Endothelial cell of hepatic sinusoid (primary cell): ENCODE measurements around the gene MS4A3.
"Not testable (repeated sequence)": the region's sequence is repeated elsewhere in the genome, so short reads cannot be mapped to it uniquely, and the experiment has no call there.

Source experiments
- in situ Hi-C: cut with HindIII; loops from 2 replicates; pipeline ENCODE4 v1.10.0; 2017; ENCODE audit warnings: low sequenced_read_pairs

Gene MS4A3

DNA sequence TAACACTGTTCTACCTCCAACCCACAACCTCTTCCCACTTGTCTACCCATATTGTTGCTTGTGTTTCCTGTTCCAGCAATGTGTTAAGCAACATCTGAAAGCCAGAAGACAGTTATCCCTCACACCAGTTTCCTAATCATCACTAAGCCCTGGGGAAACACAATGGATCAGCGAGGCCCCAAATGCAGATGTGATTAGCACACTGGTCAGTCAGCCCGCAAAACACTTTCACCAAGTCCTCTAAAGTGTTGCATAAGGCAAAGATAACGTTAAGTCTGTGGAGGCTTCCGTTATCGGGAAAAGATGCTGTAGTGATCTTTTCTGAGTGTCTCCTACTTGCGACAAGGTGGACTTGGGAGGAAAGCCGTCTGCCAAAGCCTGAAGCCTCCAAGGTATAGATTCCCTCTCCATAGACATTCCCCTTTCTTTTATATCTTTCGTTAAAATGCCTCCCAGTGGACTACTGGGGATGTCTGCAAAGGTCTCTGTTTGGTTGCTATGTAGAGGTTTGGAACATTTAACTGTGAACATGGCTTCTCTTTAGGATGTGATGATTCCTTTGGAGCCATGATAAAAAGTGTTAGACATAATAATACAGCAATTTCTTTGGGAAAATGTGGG is at the start of gene MS4A3:
Gene MS4A3 (plus strand): TSS at position 317 of the 621 bp plus-strand sequence. CDS start 4,496 bp downstream, outside the sequence.
- in situ Hi-C loops, result no loop called here

GRCh38 chr11:60016881-60017280 is 39.6 kb upstream of the MS4A3 start, which contains the start of gene OOSP4B:
TSS of gene OOSP4B (plus strand) at chr11:60017181.
- in situ Hi-C loops, result no loop called here

- in situ Hi-C loops, result no loop called here
Measured at GRCh38 chr11:60018058-60018457, 38.4 kb upstream of the MS4A3 start.

GRCh38 chr11:60020376-60020775 is 36.1 kb upstream of the MS4A3 start:
- in situ Hi-C loops, result not testable (repeated sequence)

DNA sequence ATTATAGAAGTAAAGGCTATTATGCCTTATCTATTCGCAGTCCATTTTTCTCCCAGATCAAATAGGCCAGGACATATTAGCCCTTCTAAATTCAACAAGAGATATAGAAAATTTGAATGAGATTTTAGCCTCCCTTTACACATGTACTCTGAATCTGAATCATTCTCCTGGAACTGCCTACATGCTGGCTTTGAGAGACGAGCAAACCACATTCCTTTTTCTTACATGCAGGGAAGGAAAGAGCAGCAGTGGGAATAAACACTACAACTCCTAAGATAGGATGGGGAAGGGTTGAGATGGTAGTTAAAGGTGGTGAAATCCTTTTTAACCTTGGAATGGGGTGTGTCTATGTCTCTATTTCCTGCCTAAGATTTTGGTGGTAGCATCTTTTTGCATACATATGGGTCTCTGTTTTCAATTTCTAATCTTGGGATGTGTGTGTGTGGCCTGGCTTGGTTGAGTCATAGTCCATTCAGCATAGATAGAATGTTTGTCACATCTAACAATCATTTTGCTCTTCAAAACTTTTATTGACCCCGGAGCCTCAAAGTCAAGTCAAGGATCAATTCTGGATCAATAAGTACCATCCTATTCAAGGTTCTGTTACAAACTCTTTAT is 27.3 kb upstream of the MS4A3 start:
- in situ Hi-C loops, result no loop called here

- in situ Hi-C loops, result no loop called here
Measured at GRCh38 chr11:60040109-60040508, 16.4 kb upstream of the MS4A3 start, which contains the start of gene OOSP2. TSS of gene OOSP2 (plus strand) at chr11:60040409. CDS start at chr11:60040460, 51 bp downstream.

GRCh38 chr11:60050422-60050821 is 6.0 kb upstream of the MS4A3 start:
- in situ Hi-C loops, result not testable (repeated sequence)

GRCh38 chr11:60050839-60051238 is 5.6 kb upstream of the MS4A3 start:
- in situ Hi-C loops, result not testable (repeated sequence)

- in situ Hi-C loops, result no loop called here
Measured at GRCh38 chr11:60059052-60059451, 2.6 kb downstream of the MS4A3 start.

DNA sequence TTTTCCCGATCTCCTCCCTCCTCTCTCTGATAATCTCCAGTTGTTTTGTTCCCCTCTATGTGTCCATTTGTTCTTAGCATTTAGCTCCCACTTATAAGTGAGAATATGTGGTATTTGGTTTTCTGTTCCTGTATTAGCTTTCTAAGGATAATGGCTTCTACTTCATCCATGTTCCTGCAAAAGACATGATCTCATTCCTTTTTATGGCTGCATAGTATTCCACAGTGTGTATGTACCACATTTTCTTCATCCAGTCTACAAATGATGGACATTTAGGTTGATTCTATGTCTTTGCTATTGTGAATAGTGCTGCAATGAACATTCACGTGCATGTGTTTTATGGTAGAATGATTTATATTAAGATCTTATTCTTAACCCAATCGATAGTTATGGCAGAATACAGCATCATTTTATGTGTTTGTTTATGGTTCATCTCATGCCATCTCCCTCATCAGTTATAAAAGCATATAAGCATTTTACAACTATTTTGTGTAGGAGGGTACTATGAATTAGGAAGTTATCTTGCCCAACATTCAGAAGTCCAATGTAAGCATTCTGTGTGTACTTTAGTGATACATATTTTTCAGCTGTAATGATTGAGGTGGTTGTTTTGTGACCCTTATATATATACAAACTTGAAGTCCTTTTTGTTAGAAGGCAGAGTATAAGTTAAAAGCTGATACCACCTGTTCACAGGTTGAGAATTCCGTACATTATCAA is 3.2 kb downstream of the MS4A3 start:
- in situ Hi-C loops, result no loop called here

DNA sequence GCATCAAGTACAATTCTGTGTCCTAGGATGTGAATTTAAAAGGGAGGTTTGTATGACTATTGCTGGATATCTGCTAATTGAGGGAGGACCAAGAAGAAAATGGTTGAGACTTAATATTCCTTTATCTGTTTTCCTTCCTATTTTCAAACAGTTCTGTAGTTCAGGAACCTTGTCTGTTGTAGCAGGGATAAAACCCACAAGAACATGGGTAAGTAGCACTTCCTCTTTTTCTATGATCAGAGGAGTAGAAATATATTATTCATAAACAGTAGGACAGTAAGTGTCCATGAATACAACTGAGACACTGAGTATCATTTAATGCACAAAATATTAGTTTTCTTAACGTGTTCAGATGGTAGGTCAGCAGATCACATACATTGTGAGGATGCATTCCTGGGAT is 7.6 kb downstream of the MS4A3 start:
- in situ Hi-C loops, result no loop called here

GRCh38 chr11:60065801-60066200 is 9.3 kb downstream of the MS4A3 start:
- in situ Hi-C loops, result no loop called here

DNA sequence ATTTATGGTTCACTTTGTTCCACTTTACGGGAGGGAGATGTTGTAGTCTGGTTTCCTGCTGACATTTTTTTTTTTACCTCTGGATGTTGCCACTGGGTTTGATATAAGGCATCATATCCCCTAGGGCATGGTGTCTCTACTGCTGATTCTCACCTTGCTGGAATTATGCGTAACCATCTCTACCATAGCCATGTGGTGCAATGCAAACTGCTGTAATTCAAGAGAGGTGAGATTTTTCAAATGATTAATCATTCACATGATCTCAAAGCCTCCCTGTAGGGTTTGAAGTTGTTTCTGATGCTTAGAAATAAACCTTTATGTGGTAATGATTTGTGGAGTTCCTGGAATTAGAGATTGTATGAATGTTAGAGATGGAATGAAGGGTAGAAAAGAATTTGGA is 13.0 kb downstream of the MS4A3 start:
- in situ Hi-C loops, result no loop called here

GRCh38 chr11:60071644-60072043 is 15.2 kb downstream of the MS4A3 start:
- in situ Hi-C loops, result not testable (repeated sequence)

DNA sequence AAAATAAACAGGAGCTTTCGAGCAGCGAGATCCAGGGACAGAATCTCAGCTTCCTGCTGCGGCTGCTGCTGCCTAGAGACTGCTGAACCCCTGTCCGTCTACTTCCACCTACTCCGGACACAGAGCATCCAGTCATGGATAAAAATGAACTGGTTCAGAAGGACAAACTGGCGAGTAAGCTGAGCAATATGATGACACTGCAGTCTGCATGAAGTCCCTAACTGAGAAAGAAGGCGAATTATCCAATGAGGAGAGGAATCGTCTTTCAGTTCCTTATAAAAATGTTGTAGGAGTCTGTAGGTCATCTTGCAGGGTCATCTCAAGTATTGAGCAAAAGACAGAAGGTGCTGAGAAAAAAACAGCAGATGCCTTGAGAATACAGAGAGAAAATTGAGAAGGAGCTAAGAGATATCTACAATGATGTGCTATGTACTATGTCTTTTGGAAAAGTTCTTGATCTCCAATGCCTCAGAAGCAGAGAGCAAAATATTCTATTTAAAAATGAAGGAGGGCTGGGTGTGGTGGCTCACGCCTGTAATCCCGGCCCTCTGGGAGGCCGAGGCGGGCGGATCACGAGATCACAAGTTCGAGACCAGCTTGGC is 20.9 kb downstream of the MS4A3 start:
- in situ Hi-C loops, result no loop called here

- in situ Hi-C loops, result no loop called here
Measured at GRCh38 chr11:60077981-60078380, 21.5 kb downstream of the MS4A3 start.

DNA sequence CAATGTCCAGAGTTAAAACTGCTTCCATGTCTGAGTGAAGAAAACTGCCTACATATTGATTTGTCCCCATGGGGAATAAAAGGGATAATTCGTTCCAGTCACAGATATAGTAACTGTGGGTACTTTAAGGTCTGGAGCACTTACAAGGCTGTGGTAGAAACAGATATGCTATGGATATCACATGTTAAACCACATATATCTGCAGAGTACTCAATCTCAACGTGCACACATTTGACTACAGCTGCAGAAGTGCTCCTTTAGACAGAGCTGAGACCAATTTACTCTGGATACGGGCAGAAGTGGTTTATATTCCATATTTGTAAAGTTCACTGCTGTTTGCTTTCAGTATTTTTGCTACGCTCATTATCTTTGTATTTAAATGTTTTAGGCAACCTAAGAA is 22.3 kb downstream of the MS4A3 start:
- in situ Hi-C loops, result no loop called here

DNA sequence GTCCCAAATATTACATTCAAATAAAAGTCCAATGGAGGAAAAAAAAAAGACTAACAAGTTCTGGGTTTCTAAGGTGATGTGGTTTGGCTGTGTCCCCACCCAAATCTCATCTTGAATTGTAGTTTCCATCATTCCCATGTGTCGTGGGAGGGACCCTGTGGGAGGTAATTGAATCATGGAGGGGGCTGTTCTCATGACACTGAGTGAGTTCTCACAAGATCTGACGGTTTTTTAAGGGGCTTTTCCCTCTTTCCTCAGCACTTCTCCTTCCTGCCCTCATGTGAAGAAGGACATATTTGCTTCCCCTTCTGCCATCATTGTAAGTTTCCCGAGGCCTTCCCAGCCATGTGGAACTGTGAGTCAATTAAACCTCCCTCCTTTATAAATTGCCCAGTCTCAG is 24.1 kb downstream of the MS4A3 start:
- in situ Hi-C loops, result no loop called here

GRCh38 chr11:60084631-60085273 is 28.3 kb downstream of the MS4A3 start:
- in situ Hi-C loops, result no loop called here

DNA sequence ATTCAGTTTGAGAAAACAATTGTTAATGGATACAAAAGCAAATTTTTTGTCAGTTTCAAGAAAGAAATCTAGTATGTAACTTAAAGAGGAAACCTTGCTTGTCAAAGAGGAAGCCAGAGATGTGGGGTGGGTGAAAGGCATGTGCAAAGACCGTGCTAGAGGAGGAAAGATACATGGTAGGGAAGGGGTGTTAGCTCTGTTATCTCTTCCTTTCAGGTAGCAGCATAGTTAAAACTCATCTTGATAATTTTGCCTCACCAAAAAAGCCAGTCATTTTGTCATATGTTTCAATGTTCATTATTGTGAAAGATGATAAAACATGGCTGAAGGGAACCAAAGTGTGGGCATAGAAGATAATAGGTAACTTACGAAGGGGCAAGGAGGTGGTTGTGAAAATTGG is 29.4 kb downstream of the MS4A3 start:
- in situ Hi-C loops, result no loop called here

DNA sequence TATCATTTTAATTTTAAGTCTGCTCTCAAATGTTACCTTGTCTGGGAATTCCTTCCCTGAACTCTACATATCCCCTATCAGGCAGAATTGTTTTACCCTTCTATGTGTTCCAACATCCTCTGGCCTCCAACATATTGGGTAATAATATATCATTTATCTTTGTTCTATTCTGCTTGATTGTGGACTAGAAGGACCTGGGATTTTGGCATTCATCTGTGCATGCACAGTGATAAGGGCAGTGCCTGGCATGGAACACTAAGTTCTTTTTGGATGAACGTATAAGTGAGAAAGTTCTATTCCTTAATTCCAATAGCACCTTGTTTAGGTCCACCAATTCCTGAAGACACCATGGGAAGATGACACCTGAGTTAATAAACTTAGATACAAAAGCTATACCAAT is 30.8 kb downstream of the MS4A3 start:
- in situ Hi-C loops, result no loop called here
